Activated CD8-positive, alpha-beta memory T cell treated with anti-CD3 and anti-CD28 coated beads, Interleukin-2, amount 50 U/mL, for 4 hours (primary cell): Measurements from ENCODE around the gene TMEM126A.
"Not testable (repeated sequence)": the region's sequence is repeated elsewhere in the genome, so short reads cannot be mapped to it uniquely, and the experiment has no call there.

Experiments used
- DNase-seq: peaks from one replicate; pipeline ENCODE4 v3.0.0-alpha.2; 2020

The TMEM126A gene

GRCh38 chr11:85647604-85648299, at the start of gene TMEM126A:
Gene TMEM126A (plus strand): TSS chr11:85647967. CDS start chr11:85650256, 2,289 bp downstream.
- DNase-seq: peak; percentile 93

- DNase-seq: no peak
Measured at GRCh38 chr11:85599083-85599482, 48.7 kb upstream of the TMEM126A start.

GRCh38 chr11:85602526-85603213, 45.1 kb upstream of the TMEM126A start:
- DNase-seq: no peak

- DNase-seq: no peak
Measured at GRCh38 chr11:85603220-85603619, 44.5 kb upstream of the TMEM126A start.

GRCh38 chr11:85606237-85606636, 41.5 kb upstream of the TMEM126A start:
- not testable (repeated sequence) for DNase-seq

- not testable (repeated sequence) for DNase-seq
Measured at GRCh38 chr11:85608621-85609020, 39.1 kb upstream of the TMEM126A start.

- DNase-seq: not testable (repeated sequence)
Measured at GRCh38 chr11:85609286-85609685, 38.5 kb upstream of the TMEM126A start.

GRCh38 chr11:85611643-85612042, 36.1 kb upstream of the TMEM126A start:
- DNase-seq: not testable (repeated sequence)

GRCh38 chr11:85619499-85619898, 28.3 kb upstream of the TMEM126A start:
- DNase-seq: no peak

- DNase-seq: no peak
Measured at GRCh38 chr11:85620256-85620655, 27.5 kb upstream of the TMEM126A start.

GRCh38 chr11:85626496-85626895, 21.3 kb upstream of the TMEM126A start:
- DNase-seq: no peak

- no peak for DNase-seq
Measured at GRCh38 chr11:85627332-85627997, 20.3 kb upstream of the TMEM126A start, which contains the start of gene DLG2. Gene DLG2 (minus strand): TSS chr11:85627344.

- peak; percentile 96 for DNase-seq
Measured at GRCh38 chr11:85627998-85628770, 19.6 kb upstream of the TMEM126A start, which contains the start of gene TMEM126B. Gene TMEM126B (plus strand): TSS chr11:85628593. CDS start chr11:85628608, 15 bp downstream.

- no peak for DNase-seq
Measured at GRCh38 chr11:85628771-85629341, 18.9 kb upstream of the TMEM126A start.

- DNase-seq: no peak
Measured at GRCh38 chr11:85634747-85635146, 13.0 kb upstream of the TMEM126A start.

GRCh38 chr11:85643191-85643614, 4.6 kb upstream of the TMEM126A start:
- DNase-seq: no peak

GRCh38 chr11:85647078-85647477, 689 bp upstream of the TMEM126A start:
- DNase-seq: no peak

- DNase-seq: no peak
Measured at GRCh38 chr11:85651118-85651517, 3.4 kb downstream of the TMEM126A start.

GRCh38 chr11:85652786-85653447, 5.2 kb downstream of the TMEM126A start:
- DNase-seq: no peak

- DNase-seq: not testable (repeated sequence)
Measured at GRCh38 chr11:85654343-85654742, 6.6 kb downstream of the TMEM126A start.

GRCh38 chr11:85656777-85657176, 9.0 kb downstream of the TMEM126A start:
- DNase-seq: no peak

- DNase-seq: no peak
Measured at GRCh38 chr11:85658180-85658579, 10.4 kb downstream of the TMEM126A start.
